Measurements from ENCODE around the gene TECPR2.

TECPR2 gene

GRCh38 chr14:102525929-102526497 is 163.3 kb downstream of the TECPR2 start:
- no peak for DNase-seq (ENCODE audit: low spot score)
- TF ChIP-seq CTCF (IDR thresholded peaks at IDR 0.05; ENCODE audit: extremely low read depth, missing control alignments) = no peak

- no peak for TF ChIP-seq CTCF (IDR thresholded peaks at IDR 0.05; ENCODE audit: extremely low read depth, missing control alignments)
- no peak for DNase-seq (ENCODE audit: low spot score)
Observed at GRCh38 chr14:102528431-102529170, 165.9 kb downstream of the TECPR2 start.

- no peak for DNase-seq (ENCODE audit: low spot score)
- TF ChIP-seq CTCF (IDR thresholded peaks at IDR 0.05; ENCODE audit: extremely low read depth, missing control alignments) = no peak
Observed at GRCh38 chr14:102530828-102531478, 168.2 kb downstream of the TECPR2 start.

- no peak for TF ChIP-seq CTCF (IDR thresholded peaks at IDR 0.05; ENCODE audit: extremely low read depth, missing control alignments)
- no peak for DNase-seq (ENCODE audit: low spot score)
Observed at GRCh38 chr14:102532204-102532658, 169.5 kb downstream of the TECPR2 start.

GRCh38 chr14:102537981-102538601 is 175.3 kb downstream of the TECPR2 start:
- DNase-seq (ENCODE audit: low spot score) = no peak
- TF ChIP-seq CTCF (IDR thresholded peaks at IDR 0.05; ENCODE audit: extremely low read depth, missing control alignments) = no peak

GRCh38 chr14:102538602-102539543 is 176.1 kb downstream of the TECPR2 start:
- TF ChIP-seq CTCF (IDR thresholded peaks at IDR 0.05; ENCODE audit: extremely low read depth, missing control alignments) = no peak

More at GRCh38 chr14:102538602-102539543, 176.1 kb downstream of the TECPR2 start:
- no peak for DNase-seq (ENCODE audit: low spot score)
